ENCODE data around the gene FBXL22.
"Not testable (repeated sequence)": the region's sequence is repeated elsewhere in the genome, so short reads cannot be mapped to it uniquely, and the experiment has no call there.

Gene FBXL22

GRCh38 chr15:63617627-63618026 is 20.4 kb downstream of the FBXL22 start:
- not testable (repeated sequence) for DNase-seq

DNA sequence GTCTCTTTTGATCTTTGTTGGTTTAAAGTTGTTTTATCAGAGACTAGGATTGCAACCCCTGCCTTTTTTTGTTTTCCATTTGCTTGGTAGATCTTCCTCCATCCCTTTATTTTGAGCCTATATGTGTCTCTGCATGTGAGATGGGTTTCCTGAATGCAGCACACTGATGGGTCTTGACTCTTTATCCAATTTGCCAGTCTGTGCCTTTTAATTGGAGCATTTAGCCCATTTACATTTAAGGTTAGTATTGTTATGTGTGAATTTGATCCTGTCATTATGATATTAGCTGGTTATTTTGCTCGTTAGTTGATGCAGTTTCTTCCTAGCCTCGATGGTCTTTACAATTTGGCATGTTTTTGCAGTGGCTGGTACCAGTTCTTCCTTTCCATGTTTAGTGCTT is 23.6 kb downstream of the FBXL22 start:
- not testable (repeated sequence) for DNase-seq

- no peak for DNase-seq
These were observed 26.2 kb downstream of the FBXL22 start for GRCh38 chr15:63623232-63623969.

- no peak for DNase-seq
These were observed 29.8 kb downstream of the FBXL22 start for GRCh38 chr15:63626955-63627354.

GRCh38 chr15:63628123-63628822 is 31.1 kb downstream of the FBXL22 start:
- DNase-seq = no peak

GRCh38 chr15:63630036-63630751 is 33.0 kb downstream of the FBXL22 start:
- no peak for DNase-seq

- no peak for DNase-seq
These were observed 36.1 kb downstream of the FBXL22 start for GRCh38 chr15:63633312-63633711.

- no peak for DNase-seq
These were observed 37.0 kb downstream of the FBXL22 start for GRCh38 chr15:63634154-63634553.

GRCh38 chr15:63636518-63637061 is 39.4 kb downstream of the FBXL22 start:
- DNase-seq = no peak

DNA sequence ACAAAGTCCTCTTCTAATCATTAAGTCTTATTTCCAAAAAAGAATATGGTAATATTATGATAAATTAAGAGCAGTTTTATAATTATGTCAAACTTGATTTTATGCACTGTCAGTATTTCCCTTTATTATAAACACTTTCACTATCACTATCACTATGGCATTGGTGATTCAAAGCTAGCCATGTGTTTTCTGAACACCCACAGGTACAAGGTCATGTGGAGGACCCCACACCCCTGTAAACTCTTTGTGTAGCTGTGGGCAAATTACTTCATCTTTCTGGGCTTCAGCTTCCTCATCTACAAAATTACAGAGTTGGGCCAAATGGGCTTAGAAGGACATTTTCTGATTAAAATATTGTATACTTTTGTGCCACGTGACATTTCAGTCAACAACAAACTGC is 41.7 kb downstream of the FBXL22 start:
- DNase-seq = no peak

GRCh38 chr15:63640146-63640545 is 43.0 kb downstream of the FBXL22 start:
- no peak for DNase-seq

All from stimulated activated CD4-positive, alpha-beta T cell treated with anti-CD3 and anti-CD28 coated beads, Interleukin-2, amount 100 ng/mL, for 48 hours (primary cell).